Lower leg skin (tissue), 4 donors: ENCODE data around the gene CLEC16A. TPM values are rescaled to one million over a fixed set of nuclear protein-coding genes. Genes with fewer than 3 reads are reported as not detected.

Experiments used
- DNase-seq, 2 donors: peaks; one replicate each; pipeline ENCODE4 v3.0.0-alpha.2; 2019; ENCODE audit warnings: low spot score in 2 of 2
- H3K4me3 ChIP-seq: fragments of 200-600 bp; sonication (generic); 2 replicates; pipeline ENCODE4 v1.5.1; 2017; ENCODE audit warnings: mild to moderate bottlenecking, low read depth; ENCODE audit not compliant: poor library complexity, severe bottlenecking
- CTCF ChIP-seq, 3 donors: fragments of 450-650 bp; IDR thresholded peaks; one replicate each; pipeline ENCODE4 v1.5.1; 2016; ENCODE audit warnings: antibody characterized with exemption in 3 of 3, mild to moderate bottlenecking in 3 of 3, moderate library complexity in 2 of 3
- POLR2A ChIP-seq, 2 donors: fragments of 450-650 bp; IDR thresholded peaks; one replicate each; pipeline ENCODE4 v1.6.1; 2016 to 2017; ENCODE audit warnings: antibody characterized with exemption in 2 of 2, mild to moderate bottlenecking in 1 of 2, moderate library complexity in 1 of 2
- WGBS, 2 donors: methylation state at CpG; one replicate each; pipeline ENCODE4 v1.1.5; 2018; 5-methylcytosine and 5-hydroxymethylcytosine counted together
- intact Hi-C: fragments of 100-400 bp; cut with DNase I; formaldehyde crosslinking; loops from one replicate; pipeline ENCODE4 v1.15.0; 2023; ENCODE audit warnings: low total_unique reads
- total RNA-seq, 4 donors: library from RNA; depleted of rRNA; stranded (reverse); fragments of >200 nt; gene quantifications; one replicate each; pipeline ENCODE4 v1.1.0, GENCODE V29; 2016

Gene CLEC16A
- total RNA-seq, 4 donors from 2014 or later, result 26.8 to 30.0 (median 29.5) TPM

GRCh38 chr16:10982465-10983150, 38.2 kb downstream of the CLEC16A start:
- intact Hi-C loops, result no loop called here
- WGBS, 2 donors, result 55 to 58% methylated on average over 15 of the region's 15 CpGs
- TF ChIP-seq POLR2A (IDR thresholded peaks at IDR 0.05) (no peak), CTCF (IDR thresholded peaks at IDR 0.05) (no peak)
- DNase-seq, result no peak
- no peak overlapping the region for H3K4me3 ChIP-seq

GRCh38 chr16:10983159-10983558, 38.8 kb downstream of the CLEC16A start:
- no peak for DNase-seq
- 76% methylated on average over 8 of the region's 8 CpGs for WGBS, 2 donors
- TF ChIP-seq CTCF (IDR thresholded peaks at IDR 0.05) (no peak), POLR2A (IDR thresholded peaks at IDR 0.05) (no peak)
- intact Hi-C loops, result no loop called here
- H3K4me3 ChIP-seq, result no peak overlapping the region

DNA sequence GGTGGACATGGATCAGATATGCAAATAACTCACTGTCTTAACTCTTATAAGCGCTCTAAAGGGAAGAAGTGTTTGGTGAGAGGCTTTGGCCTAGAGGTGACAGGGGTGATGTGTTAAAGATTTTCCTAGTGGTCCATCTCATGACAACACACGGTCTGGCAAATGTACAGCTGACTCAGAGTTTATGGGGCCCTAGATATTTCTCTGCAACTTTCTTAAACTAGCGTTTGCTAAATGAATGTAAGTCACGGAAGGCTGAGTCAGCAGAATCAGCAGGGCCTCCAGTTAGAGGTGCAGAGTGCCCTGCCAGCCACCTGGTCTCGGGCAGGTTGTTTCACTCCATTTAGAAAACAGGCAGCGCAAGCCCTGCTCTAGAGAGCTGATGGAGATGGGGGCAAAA, 40.1 kb downstream of the CLEC16A start:
- no peak overlapping the region for H3K4me3 ChIP-seq
- no peak for DNase-seq
- 83 to 93% methylated on average over 6 of the region's 6 CpGs for WGBS, 2 donors
- intact Hi-C loops, result no loop called here
- TF ChIP-seq CTCF (IDR thresholded peaks at IDR 0.05), result no peak
- no peak for TF ChIP-seq POLR2A (IDR thresholded peaks at IDR 0.05)

- WGBS, 2 donors, result 80 to 82% methylated on average over 11 of the region's 11 CpGs
- intact Hi-C loops, result no loop called here
- H3K4me3 ChIP-seq, result no peak overlapping the region
- TF ChIP-seq CTCF (IDR thresholded peaks at IDR 0.05) (no peak), POLR2A (IDR thresholded peaks at IDR 0.05) (no peak)
- no peak for DNase-seq
These were observed 43.2 kb downstream of the CLEC16A start for GRCh38 chr16:10987361-10988163.

GRCh38 chr16:10988164-10988803, 43.9 kb downstream of the CLEC16A start:
- intact Hi-C loops, result no loop called here
- H3K4me3 ChIP-seq, result no peak overlapping the region
- TF ChIP-seq CTCF (IDR thresholded peaks at IDR 0.05) (no peak), POLR2A (IDR thresholded peaks at IDR 0.05) (no peak)
- DNase-seq, result no peak
- 71 to 84% methylated on average over 7 of the region's 7 CpGs for whole genome bisulfite sequencing, 2 donors
